HG03097 (cell line): ENCODE data around the gene CALD1.
A peak's percentile ranks its signal among the peaks of the same experiment; 100 is the strongest.

Source experiments
- ATAC-seq: cut with Tn5 transposase; IDR thresholded peaks from one replicate; pipeline ENCODE4 v1.9.1; 2021; ENCODE audit not compliant: unreplicated experiment, low FRiP score

Gene CALD1

DNA sequence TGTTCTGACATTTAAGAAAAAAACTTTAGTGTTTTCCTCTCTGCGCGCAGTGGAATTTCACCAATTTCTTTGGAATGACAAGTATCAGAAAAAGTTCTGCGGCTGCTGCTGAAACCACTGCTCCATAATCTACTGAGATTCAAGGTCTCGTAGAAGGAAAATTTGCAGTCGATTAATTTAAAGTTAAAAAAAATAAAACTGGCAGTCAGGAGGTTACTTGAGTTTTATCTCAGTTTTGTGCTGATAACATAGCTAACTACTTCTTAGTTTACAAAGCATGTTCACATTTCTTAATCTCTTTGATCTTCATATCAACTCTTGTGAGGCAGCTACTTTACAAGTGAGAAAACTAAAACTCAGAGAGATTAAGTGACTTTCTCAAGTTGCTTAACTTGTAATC is 18.2 kb upstream of the CALD1 start:
- ATAC-seq, result no peak

DNA sequence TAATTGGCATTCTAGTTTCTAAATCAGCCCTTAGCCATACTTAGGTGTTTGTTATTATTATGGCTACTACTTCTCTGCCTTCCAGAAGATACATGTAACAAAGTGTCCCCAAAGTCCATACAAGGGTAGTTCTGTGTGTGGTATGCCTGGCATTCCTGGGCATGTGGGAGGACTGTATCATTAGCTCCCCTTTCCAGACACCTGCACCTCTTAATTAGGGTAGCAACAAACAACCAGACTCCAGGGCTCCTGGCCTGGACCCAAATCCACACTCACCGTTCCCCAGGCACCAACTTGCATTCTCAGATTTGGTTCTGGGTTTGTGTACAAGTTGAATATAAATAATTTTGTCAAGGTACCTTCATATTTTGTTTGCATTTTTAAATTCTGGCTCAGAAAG is 15.5 kb upstream of the CALD1 start:
- ATAC-seq, result no peak

DNA sequence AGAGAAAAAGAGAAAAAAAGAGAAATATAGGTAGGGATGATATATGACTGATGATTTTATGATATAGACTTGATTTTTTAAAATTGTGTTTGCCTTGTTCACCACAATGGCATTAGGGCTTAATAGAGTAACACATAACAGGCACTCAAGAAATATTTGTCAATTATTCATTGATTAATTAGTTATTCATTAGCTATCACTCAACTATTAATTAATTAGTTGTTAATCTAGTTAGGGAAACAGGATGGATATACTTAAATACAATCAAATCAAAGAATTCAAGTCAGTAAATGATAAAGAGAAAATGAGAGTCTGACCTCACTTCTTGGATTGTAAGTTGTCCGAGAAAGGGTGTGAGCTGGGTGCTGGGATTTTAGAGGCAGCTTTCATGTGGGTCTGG is 15.1 kb upstream of the CALD1 start:
- no peak for ATAC-seq

DNA sequence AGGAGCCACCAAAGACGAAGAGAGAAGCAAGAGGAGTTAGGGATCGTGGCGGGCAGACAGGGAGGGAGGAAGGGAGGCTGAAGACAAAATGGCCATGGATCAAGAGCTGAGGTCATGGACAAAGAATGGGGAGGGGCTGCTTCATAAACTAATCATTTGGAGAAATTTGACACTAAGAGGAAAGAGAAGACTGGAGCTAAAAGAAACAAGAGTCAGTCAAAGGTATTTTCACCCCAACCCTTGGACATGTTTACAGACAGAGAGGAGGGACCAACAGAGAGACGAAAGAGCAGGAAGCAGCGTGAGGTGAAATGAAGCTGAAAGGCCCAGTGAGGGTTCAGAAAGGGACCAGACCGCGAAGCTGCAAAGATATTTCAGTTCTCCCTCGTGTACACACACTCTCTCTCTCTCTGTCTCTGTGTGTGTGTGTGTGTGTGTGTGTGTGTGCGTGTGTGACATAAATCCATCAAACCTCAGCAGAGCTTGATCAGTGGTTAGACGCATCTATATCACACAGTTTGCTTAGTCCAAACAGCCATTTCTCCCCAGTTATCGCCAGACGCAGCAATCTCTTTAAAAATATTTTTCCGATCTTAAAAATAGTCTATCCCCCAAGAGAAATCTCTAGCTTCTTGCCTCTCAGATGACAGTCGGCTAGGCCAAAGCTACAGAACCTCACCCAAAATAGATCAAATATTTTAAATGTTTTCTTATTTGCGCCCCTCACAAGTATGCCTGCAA is 12.5 kb upstream of the CALD1 start:
- ATAC-seq, result peak; percentile 21

DNA sequence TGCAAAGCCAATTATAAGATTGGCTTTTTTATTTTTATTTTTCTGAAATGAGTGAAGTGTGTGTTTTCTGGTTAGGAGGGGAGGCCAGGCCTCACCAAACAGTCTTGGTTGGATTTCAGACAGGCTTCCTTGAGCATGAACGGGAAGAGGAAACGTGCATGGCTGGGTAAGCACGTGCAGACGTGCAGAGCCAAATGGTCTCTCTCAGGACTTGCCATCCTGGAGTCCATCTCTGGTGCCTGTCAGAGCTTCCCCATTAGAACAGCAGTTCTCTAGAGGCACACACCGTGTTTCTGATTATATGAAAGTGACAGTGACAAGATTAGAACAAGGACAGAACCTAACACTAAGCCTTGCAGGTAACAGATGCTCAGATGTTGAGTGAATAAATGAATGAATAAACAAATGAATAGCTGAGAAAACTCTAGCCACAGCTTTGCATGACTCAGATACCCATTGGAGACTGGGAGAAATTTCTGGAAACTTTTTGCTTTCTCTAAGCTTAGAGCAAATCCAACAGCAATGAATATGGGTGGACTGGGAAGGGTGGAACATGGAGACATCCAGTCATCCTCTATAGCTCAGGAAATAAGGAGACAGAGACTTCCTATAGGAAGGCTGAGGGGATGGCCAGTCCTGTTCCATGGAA is 11.8 kb upstream of the CALD1 start:
- ATAC-seq, result peak; percentile 57

DNA sequence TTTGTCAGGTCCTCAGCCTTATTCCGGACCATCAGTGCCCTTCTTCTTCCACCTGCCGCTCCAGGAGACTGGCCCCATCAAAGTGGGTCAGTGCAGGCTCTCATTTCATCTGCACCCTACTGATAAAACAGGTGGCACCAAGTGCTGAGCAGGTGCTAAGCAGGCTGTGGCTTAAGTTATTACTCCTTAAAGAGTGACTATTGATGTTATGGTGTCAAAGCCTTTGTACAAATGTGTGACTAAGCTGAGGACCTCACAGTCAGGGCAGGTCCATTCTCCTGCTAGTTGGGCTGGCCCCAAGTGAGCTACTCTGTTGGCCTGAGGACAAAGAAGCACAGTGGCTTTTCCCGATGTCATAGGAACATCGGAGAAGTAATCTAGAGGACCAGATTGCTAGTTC is 11.2 kb upstream of the CALD1 start:
- no peak for ATAC-seq

DNA sequence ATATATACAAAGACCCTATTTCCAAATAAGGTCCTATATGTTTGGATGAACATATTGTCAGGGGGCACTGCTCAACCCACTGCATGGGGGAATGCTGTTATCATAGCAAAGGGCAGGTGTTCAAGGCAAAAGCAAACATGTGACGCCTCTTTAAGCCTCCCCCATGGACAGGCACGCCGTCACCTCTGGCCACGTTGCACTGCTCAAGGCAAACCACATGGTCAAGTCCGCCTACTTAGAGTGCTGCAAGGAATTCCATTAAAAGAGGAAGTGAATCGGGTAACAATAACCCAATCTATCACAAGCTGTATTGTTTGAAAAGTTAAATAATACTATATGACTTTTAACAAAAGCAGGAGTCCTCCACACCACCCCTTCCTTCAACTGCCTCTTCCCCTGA is 8.8 kb upstream of the CALD1 start:
- ATAC-seq, result no peak

DNA sequence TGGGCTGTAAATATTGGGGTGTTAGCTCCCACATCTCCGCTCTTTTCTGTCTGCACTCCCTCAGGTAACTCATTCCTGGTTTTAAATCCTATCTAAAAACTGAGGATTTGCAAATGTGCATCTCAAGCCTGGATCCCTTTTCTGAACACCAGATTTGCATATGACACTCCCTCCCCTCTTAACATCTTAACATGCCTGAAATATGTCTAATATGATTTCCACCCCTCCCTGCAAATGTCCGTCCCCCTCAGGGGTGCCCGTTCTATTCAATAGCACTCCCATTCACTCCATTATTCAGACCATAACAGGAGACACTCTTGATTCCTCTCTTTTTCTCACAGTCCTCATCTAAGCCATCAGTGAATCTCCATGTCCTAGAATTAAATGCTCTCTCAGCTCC is 8.3 kb upstream of the CALD1 start:
- ATAC-seq, result no peak

DNA sequence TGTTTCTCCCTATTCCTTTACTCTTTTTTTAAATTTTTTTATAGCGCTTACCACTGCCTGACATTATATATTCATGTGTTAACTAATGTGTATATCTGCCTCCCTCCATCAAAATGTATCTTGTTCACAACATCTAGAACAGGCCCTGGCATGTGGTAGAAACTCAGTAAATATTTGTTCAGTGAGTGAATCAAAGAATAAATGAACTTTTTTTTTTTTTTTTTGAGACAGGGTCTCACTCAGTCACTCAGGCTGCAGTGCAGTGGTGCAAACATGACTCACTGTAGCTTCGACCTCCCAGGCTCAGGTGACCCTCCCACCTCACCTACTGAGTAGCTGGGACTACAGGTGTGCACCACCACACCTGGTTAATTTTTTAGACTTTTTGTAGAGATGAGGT is 7.5 kb upstream of the CALD1 start:
- ATAC-seq, result no peak

DNA sequence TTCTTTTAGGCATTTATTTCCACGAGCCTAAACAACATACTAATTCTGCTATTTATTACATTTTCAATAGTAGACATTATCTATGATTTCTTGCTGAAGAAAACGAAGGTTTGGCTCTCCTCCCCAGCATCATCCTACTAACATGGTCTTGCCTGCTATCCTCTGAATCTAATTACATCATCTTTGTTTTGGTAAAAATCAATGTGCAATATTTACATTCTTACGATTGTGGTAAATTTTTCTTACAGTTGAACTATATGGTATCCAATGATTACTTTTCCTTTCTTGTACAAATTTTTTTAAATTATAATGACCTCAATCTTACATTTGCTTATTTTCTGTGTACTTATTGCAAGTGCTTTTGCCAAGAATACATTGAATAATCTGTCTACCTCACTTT is 7.0 kb upstream of the CALD1 start:
- ATAC-seq, result no peak

DNA sequence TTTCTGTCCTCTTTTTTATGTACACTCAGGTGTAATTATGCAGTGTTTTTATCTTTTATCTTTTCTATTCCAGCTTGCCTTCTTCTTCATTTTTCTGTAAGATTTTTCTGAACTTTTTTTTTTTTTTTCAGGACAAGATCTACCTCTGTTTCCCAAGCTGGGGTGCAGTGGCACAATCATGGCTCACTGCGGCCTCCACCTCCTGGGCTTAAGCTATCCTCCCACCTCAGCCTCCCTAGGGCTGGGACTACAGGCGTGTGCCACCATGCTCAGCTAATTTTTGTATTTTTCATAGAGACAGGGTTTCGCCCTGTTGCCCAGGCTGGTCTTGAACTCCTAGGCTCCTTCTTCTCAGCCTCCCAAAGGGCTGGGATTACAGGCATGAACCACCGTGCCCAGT is 6.3 kb upstream of the CALD1 start:
- ATAC-seq, result no peak

DNA sequence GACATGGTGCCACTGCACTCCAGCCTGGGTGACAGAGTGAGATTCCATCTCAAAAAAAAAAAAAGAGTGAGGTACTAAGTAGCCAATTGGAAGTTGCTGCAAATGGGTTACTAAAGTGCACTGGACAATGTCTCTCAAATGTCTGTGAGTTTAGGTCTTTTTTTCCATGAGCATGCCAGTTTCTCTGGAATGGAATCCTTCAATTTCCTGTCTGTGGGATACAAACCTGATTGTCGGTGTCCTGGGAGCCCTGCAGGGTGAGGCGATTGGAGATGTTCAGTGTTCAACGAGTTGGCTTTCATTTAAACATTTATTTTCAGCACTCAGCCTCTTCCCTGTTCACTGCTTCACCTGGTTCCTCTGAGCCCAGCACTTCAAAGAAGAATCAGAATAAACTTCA is 5.3 kb upstream of the CALD1 start:
- no peak for ATAC-seq

DNA sequence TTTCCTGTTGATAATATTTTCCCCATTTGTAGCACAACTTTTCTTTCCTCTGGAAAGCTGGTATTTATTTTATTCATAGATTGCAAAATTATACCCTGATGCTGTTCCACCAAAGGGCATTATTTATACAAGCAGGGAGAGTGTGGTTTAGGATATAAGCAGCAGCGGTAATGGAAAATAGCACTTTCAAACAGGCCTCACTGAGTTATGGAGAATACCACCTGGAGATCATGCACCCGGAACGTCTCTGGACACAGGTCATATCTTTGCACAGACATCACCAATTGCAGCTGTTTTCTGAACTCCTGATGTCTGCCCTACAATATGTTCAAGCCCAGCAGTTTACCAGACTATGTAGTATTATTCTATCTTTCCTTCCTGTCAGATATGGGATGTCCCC is 2.0 kb upstream of the CALD1 start:
- ATAC-seq, result no peak

DNA sequence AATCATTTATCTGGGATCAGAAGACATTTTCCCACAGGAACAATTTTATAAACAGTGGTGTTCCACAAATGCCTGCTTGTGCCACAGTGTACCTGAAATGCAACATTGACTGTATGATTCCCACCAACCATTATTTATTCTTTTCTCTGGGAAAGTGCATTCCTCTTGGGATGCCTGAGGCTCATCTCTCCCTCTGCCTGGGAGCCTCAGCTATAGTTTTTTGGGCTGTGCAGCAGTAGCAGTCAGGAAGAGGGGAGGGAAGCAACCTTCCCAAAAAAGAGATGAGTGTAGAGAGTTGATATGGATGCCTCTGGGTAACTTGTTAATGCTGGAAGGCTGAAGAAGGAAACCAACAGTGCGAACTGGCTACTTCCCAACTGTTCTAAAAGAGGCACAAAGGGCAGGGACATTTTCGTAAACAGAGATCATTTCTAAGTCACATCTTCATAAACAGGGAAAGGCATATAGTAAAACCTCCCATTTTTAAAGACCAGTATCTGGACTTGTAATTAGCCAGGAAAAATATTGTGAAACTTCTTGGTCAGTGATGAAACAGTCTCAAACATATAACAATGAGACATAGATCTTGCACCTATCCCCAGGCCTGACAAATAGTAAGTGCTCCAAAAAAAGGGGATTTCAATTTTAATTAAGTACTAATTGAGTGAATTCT is 1.4 kb upstream of the CALD1 start:
- no peak for ATAC-seq

DNA sequence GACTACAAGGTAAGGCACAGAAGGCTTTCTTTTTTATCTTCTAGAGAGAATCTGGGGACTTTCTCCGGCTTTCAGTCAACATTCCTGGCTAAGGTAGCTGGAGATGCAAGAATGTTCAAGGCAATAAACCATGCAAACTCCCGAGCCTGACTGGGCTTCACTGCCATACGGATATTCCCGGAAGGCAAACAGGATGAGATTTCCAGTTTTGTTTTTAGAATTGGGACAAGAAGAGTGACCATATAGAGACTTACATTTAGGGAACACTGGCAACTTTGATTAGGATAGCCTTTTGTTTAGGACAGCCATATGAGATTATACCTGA is 269 bp downstream of the CALD1 start:
- ATAC-seq, result no peak

DNA sequence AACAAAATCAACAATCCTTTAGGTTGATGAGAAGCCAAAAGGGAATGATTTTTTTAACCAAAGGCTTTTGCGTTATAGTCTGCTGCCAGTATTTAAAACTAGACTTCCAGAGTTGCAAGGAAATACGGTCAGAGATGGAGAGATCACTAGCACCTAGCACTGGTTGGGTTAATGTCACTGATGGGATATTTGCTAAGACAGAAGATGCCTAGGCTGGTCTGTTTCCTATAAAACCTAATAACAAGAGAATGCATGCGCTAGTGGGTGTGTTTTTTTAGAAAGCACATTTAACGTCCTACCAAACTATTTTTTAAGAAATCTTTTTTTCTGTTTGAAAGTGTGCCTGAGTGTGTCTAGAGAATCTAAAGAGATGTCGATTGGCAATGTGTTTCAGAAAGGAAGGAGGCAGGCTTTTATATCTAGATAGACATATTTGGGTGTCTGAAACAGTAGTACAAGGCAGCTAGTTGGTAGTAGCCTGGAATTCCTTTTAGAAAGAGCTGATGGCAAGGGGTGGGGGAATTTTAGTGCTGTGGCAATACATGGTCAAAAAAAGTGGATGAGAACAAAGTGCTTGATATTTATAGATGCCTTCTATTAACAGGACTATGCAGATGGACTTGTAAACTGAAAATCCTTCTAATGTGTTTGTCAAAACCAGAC is 863 bp downstream of the CALD1 start:
- no peak for ATAC-seq

DNA sequence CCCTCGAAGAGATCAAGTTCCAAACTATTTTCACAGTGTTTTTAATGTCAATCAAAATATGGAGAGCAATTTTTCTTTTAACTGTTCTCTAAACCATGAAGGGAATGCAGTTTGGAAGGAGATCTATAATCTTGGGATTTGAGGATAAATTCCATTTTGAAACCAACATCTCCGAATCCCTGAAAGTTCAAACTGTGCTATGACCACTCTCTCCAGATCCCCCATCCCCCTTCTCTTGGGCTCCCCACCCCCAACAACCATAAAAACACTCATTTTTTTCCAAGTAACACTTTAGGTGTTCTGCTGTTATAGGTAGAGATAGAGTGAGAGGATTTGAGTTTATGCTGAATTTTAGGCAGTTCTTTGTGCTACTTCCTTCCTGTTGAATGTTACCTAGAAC is 1.7 kb downstream of the CALD1 start:
- ATAC-seq, result no peak

DNA sequence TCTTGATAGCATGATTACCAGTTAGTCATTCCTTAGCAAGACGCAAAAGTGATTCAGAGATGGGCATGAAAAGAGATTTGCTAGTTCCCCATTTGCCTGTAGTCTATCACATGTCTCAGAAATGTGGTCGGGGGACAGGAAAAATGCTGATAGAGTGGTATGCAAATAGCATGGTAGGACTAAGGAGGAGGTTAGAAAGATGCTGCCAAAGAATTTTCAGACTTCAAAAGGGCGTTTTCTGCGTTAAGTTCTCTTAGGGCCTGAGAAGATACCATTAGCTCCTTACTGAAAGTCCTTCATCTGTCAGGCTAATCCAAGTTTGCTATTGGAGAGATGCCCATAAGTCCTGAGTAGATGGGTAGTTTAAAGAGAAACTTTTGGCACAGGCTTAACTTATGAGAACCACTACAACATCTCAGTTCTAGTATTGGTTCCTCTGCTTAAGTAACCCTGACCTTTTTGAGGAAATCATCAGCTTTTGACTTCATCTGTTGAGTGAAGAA is 2.7 kb downstream of the CALD1 start:
- peak; percentile 58 for ATAC-seq

DNA sequence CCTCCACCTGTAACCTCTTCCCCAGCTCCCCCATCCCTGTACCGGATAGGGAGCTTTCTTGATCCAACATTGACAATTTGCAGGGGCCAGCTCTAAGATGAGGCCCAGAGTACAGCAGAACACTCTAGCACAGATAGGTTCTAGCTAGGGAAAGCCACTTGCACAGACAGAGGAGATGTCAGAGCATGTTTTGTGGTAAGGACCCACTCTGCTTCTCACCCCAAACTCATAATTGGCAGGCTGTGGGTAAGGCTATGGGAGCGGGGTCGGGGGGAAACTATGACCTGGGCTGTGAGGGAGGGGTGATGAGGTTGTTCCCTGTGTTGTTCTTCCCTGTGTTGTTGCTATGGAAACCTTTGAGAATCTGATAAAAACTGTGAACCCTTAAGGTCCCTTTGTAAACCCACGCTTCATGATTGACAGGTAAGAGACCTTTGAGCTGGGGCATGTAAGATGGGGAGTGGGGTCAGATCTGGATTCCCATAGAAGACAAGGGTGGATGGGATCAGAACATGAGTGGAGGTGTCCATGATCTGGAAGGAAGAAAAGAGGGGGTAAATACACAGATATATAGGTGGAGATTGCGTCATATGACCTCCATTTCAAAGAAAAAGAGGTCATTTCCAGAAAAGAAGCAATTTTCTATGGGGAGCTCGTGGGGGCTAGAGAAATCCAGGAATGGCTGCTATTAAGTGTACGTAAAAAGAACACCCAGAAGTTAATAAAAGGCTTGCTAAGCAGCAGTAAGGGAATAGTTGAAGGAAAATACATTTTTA is 4.0 kb downstream of the CALD1 start:
- no peak for ATAC-seq

DNA sequence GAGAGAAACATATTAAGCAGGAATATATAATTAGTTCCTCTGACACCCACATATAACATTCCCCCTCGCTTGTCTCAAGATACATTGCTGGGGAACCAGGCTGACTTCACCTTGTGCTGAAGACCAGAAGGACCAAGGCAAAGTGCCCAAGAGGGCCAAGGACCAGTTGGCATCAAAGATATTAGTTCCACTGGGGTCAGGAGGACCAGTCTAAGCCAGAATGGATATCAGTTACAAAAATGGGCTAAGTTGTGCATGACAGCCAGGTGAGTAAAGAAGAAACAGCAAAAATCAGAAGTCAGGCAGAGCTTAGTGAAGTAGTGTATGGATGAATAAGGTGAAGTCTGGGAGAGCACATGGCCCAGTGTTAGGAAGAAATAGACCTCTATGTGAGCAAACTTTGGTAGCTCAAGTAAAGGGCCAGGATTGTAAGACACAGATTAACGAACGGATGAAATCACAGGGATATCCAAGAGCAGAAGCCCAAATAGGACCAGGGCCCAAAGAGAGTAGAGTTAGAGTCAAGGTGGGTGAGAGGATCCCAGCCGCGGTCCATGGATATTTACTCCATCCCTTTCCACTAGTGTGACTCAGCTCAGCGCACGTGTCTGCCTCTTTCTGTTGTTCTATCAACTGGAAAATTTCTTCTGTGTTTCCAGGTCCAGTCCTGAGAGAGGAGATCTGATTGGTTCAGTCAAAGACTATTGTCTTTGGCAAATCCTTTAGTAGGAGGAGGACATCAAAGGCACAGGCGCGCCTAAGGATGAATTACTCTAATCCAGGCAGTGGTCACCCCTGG is 5.0 kb downstream of the CALD1 start:
- ATAC-seq, result no peak
